Testis (tissue), 3 donors: Measurements from ENCODE around the gene VOPP1. TPM values are rescaled to one million over a fixed set of nuclear protein-coding genes. Genes with fewer than 3 reads are reported as not detected.

ENCODE experiments used
- DNase-seq: peaks from one replicate; pipeline ENCODE4 v3.0.0-alpha.2; 2019
- H3K27ac ChIP-seq, 2 donors: fragments of 200-600 bp; sonication (generic); one replicate each; pipeline ENCODE4 v1.5.1; 2019
- H3K27me3 ChIP-seq: fragments of 200-600 bp; sonication (generic); one replicate; pipeline ENCODE4 v1.5.1; 2019
- H3K36me3 ChIP-seq: fragments of 200-600 bp; sonication (generic); one replicate; pipeline ENCODE4 v1.5.1; 2017; ENCODE audit warnings: low read depth; ENCODE audit errors: missing control alignments
- H3K4me1 ChIP-seq: fragments of 200-600 bp; sonication (generic); one replicate; pipeline ENCODE4 v1.5.1; 2019
- H3K4me3 ChIP-seq, 2 donors: fragments of 200-600 bp; sonication (generic); one replicate each; pipeline ENCODE4 v1.5.1; 2017 to 2019
- H3K9me3 ChIP-seq: fragments of 200-600 bp; sonication (generic); one replicate; pipeline ENCODE4 v1.5.1; 2017
- CTCF ChIP-seq, 3 experiments: fragments of 450-650 bp in 2 of 3; fragments of 200-600 bp in 1 of 3; sonication (generic) in 1 of 3; IDR thresholded peaks; one replicate each; pipeline ENCODE4 v1.5.1; 2016 to 2019; ENCODE audit warnings: antibody characterized with exemption in 3 of 3, mild to moderate bottlenecking in 2 of 3, moderate library complexity in 1 of 3
- POLR2A ChIP-seq: fragments of 450-650 bp; IDR thresholded peaks from one replicate; pipeline ENCODE4 v1.6.1; 2017; ENCODE audit warnings: antibody characterized with exemption, mild to moderate bottlenecking, moderate library complexity
- WGBS, 2 donors: methylation state at CpG; one replicate each; pipeline ENCODE4 v1.1.5; 2018; 5-methylcytosine and 5-hydroxymethylcytosine counted together
- intact Hi-C: fragments of 100-400 bp; cut with DNase I; formaldehyde crosslinking; loops from one replicate; pipeline ENCODE4 v1.15.1; 2023; ENCODE audit warnings: low total_unique reads
- polyA plus RNA-seq: library from polyadenylated mRNA; stranded (reverse); fragments of 350-450 nt; fragmentation: Illumina TruSeq; extraction: RNeasy Lipid Tissue Mini Kit (QIAGEN cat#74804); gene quantifications from one replicate; pipeline ENCODE4 v1.2.3, GENCODE V29; 2014; ENCODE audit warnings: low read depth, low replicate concordance; ENCODE audit not compliant: insufficient read depth
- total RNA-seq, 2 donors: library from RNA; depleted of rRNA; stranded (reverse); fragments of >200 nt; gene quantifications; one replicate each; pipeline ENCODE4 v1.2.3, GENCODE V29; 2016

VOPP1 gene
- total and polyA plus RNA-seq, 3 donors from 2014 or later = 25.0 to 29.3 (median 26.6) TPM

- Histone ChIP-seq H3K9me3 (no peaks in the 10 kb centered on the region), H3K4me3 (no peak overlapping the region), H3K27me3 (no peaks in the 10 kb centered on the region), H3K36me3 (no peaks in the 10 kb centered on the region), H3K27ac (peak overlapping the region; percentile 16 to 58), H3K4me1 (no peaks in the 10 kb centered on the region)
- intact Hi-C loops = no loop called here
- no peak for DNase-seq
- 52 to 74% methylated on average over 11 of the region's 11 CpGs for WGBS, 2 donors
- TF ChIP-seq POLR2A = no peak
- no peak for TF ChIP-seq CTCF (IDR thresholded peaks at IDR 0.05)
Observed at GRCh38 chr7:55427800-55428199, 144.5 kb downstream of the VOPP1 start.

- DNase-seq = no peak
- no peak overlapping the region for H3K4me3 ChIP-seq
- 48 to 52% methylated on average over 4 of the region's 4 CpGs for WGBS, 2 donors
- H3K27me3 ChIP-seq = no peaks in the 10 kb centered on the region
- H3K36me3 ChIP-seq = no peaks in the 10 kb centered on the region
- no peaks in the 10 kb centered on the region for H3K9me3 ChIP-seq
- H3K27ac ChIP-seq = peak overlapping the region; percentile 16 to 58
- TF ChIP-seq POLR2A (no peak), CTCF (IDR thresholded peaks at IDR 0.05) (no peak)
- H3K4me1 ChIP-seq = no peaks in the 10 kb centered on the region
- intact Hi-C loops = no loop called here
Observed at GRCh38 chr7:55427342-55427741, 145.0 kb downstream of the VOPP1 start.

- no peak overlapping the region for H3K27ac ChIP-seq
- no peak overlapping the region for H3K4me3 ChIP-seq
- no peaks in the 10 kb centered on the region for H3K9me3 ChIP-seq
- H3K36me3 ChIP-seq = no peaks in the 10 kb centered on the region
- WGBS, 2 donors = 84 to 86% methylated on average over 12 of the region's 12 CpGs
- intact Hi-C loops = no loop called here
- no peak for TF ChIP-seq POLR2A
- no peak for TF ChIP-seq CTCF (IDR thresholded peaks at IDR 0.05)
- H3K27me3 ChIP-seq = no peaks in the 10 kb centered on the region
- H3K4me1 ChIP-seq = no peaks in the 10 kb centered on the region
- no peak for DNase-seq
Observed at GRCh38 chr7:55426676-55427075, 145.6 kb downstream of the VOPP1 start.

- no peaks in the 10 kb centered on the region for H3K27me3 ChIP-seq
- no peak overlapping the region for H3K4me3 ChIP-seq
- H3K27ac ChIP-seq = no peak overlapping the region
- H3K9me3 ChIP-seq = no peaks in the 10 kb centered on the region
- no peaks in the 10 kb centered on the region for H3K36me3 ChIP-seq
- no peaks in the 10 kb centered on the region for H3K4me1 ChIP-seq
- no peak for TF ChIP-seq CTCF (IDR thresholded peaks at IDR 0.05)
- no peak for TF ChIP-seq POLR2A
- intact Hi-C loops = no loop called here
- WGBS, 2 donors = 82 to 86% methylated on average over 11 of the region's 11 CpGs
- no peak for DNase-seq
Observed at GRCh38 chr7:55425141-55425752, 147.1 kb downstream of the VOPP1 start.

- H3K4me1 ChIP-seq = no peaks in the 10 kb centered on the region
- no peak for DNase-seq
- H3K27ac ChIP-seq = no peak overlapping the region
- TF ChIP-seq POLR2A (no peak), CTCF (IDR thresholded peaks at IDR 0.05) (no peak)
- H3K36me3 ChIP-seq = no peaks in the 10 kb centered on the region
- no peaks in the 10 kb centered on the region for H3K9me3 ChIP-seq
- H3K4me3 ChIP-seq = no peak overlapping the region
- no peaks in the 10 kb centered on the region for H3K27me3 ChIP-seq
- 77 to 85% methylated on average over 5 of the region's 5 CpGs for WGBS, 2 donors
- intact Hi-C loops = no loop called here
Observed at GRCh38 chr7:55423891-55424290, 148.4 kb downstream of the VOPP1 start.
